GM12872 (cell line): ENCODE results near the gene ABCC5.

Experiments
- CTCF ChIP-seq: IDR thresholded peaks from 3 replicates; pipeline ENCODE4 v1.5.1; 2011; ENCODE audit warnings: low read depth, mild to moderate bottlenecking, low read length, moderate library complexity; ENCODE audit not compliant: insufficient read depth

ABCC5 gene

GRCh38 chr3:184011937-184012889 lies 5.5 kb downstream of the ABCC5 start:
- no peak for TF ChIP-seq CTCF

- TF ChIP-seq CTCF = no peak
These were observed 6.3 kb downstream of the ABCC5 start for GRCh38 chr3:184011230-184011876.

- no peak for TF ChIP-seq CTCF
These were observed 9.5 kb downstream of the ABCC5 start for GRCh38 chr3:184008161-184008560.

- TF ChIP-seq CTCF = no peak
These were observed 11.7 kb downstream of the ABCC5 start for GRCh38 chr3:184005941-184006507.

- no peak for TF ChIP-seq CTCF
These were observed 13.2 kb downstream of the ABCC5 start for GRCh38 chr3:184004476-184004875.

GRCh38 chr3:184003187-184003967 lies 14.3 kb downstream of the ABCC5 start:
- no peak for TF ChIP-seq CTCF

GRCh38 chr3:184002469-184002868 lies 15.2 kb downstream of the ABCC5 start:
- no peak for TF ChIP-seq CTCF
